Measurements from ENCODE around the gene TP73. TPM values are rescaled to one million over a fixed set of nuclear protein-coding genes. Genes with fewer than 3 reads are reported as not detected.

The TP73 gene
- total RNA-seq, 1 donor from 2014 or later, result 3.6 TPM

DNA sequence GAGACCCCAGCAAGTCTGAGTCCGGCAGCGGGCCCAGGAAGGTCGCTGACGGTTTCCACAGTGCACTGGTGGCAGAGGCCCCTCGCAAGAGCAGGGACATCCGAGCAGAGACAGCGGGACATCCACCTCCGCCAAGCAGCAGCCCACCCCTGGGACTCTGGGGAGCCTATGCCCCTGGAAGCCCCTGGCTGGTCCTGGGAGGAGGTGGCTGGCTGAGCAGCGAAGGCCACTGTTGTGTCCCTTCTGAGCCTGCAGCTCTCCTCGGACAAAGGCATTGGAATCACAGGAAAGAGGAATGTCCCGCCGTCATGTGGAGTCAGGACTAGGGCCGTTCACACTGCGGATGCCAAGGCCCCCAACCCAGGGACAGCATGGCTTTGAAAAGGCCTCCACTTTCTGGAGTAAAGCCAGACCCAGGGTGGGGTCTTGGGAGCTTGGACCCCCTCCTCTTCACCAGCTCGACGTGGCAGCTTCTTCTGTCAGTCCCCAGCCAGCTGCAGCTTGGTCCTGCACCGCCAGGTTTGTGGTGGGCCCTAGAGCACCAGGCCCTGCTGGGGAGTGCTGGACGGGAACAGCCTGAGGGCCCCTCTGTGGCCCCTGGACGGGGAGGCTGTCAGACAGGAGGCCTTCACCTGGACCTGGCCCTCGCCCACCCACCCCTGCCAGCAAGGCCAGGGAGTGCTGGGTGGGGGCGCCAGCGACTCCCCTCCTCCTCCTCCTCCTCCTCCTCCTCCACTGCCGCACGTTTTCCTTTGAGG is 42.4 kb upstream of the TP73 start:
- ATAC-seq, result no peak
- peak overlapping the region; percentile 61 for H3K4me3 ChIP-seq
- H3K4me1 ChIP-seq, result peaks cover 55% of the 10 kb centered on the region
- no peaks in the 10 kb centered on the region for H3K36me3 ChIP-seq
- no peak overlapping the region for H3K27ac ChIP-seq
- DNase-seq, result no peak
- no peaks in the 10 kb centered on the region for H3K9me3 ChIP-seq
- TF ChIP-seq, protein P1, sequence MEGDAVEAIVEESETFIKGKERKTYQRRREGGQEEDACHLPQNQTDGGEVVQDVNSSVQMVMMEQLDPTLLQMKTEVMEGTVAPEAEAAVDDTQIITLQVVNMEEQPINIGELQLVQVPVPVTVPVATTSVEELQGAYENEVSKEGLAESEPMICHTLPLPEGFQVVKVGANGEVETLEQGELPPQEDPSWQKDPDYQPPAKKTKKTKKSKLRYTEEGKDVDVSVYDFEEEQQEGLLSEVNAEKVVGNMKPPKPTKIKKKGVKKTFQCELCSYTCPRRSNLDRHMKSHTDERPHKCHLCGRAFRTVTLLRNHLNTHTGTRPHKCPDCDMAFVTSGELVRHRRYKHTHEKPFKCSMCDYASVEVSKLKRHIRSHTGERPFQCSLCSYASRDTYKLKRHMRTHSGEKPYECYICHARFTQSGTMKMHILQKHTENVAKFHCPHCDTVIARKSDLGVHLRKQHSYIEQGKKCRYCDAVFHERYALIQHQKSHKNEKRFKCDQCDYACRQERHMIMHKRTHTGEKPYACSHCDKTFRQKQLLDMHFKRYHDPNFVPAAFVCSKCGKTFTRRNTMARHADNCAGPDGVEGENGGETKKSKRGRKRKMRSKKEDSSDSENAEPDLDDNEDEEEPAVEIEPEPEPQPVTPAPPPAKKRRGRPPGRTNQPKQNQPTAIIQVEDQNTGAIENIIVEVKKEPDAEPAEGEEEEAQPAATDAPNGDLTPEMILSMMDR (IDR thresholded peaks at IDR 0.05), result no peak
- intact Hi-C loops (cut with DNase I), result no loop called here
- H3K27me3 ChIP-seq (ENCODE audit: low read depth), result peaks cover 23% of the 10 kb centered on the region

DNA sequence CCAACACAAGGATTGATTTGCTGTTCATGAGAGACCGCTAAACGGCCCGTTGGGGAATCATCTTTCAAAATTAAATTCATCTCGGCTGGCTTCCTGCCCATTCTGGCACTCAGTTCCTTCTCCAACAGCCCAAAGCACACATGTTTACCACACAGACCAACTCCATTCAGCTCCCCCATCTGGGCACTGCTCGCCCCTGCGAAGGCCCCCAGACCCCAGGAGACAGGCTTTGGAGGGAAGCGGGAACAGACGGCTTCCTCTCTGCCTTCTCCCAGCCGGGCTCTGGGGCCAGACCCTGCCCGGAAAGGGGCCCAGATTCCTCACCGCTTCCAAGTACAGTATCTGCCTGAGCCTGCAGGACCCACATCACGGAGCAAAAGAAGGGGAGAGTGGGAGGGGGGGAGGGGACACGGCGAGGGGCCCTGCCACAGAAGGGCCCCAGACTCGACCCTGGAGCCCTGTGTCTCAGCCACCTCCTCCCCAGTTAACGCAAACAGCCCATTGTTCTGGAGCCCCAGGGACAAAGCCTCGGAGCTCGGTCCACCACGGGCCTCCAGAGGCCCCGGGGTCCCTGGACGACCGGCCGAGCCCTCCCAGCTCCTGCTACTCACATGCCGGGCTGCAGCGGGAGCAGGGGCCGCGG is 41.7 kb upstream of the TP73 start:
- no peak for ATAC-seq
- Histone ChIP-seq H3K27me3 (ENCODE audit: low read depth) (peaks cover 23% of the 10 kb centered on the region), H3K4me3 (peak overlapping the region; percentile 61), H3K9me3 (no peaks in the 10 kb centered on the region), H3K27ac (no peak overlapping the region), H3K4me1 (peaks cover 62% of the 10 kb centered on the region), H3K36me3 (no peaks in the 10 kb centered on the region)
- intact Hi-C loops (cut with DNase I), result no loop called here
- TF ChIP-seq, protein P1 (IDR thresholded peaks at IDR 0.05), result no peak
- no peak for DNase-seq

DNA sequence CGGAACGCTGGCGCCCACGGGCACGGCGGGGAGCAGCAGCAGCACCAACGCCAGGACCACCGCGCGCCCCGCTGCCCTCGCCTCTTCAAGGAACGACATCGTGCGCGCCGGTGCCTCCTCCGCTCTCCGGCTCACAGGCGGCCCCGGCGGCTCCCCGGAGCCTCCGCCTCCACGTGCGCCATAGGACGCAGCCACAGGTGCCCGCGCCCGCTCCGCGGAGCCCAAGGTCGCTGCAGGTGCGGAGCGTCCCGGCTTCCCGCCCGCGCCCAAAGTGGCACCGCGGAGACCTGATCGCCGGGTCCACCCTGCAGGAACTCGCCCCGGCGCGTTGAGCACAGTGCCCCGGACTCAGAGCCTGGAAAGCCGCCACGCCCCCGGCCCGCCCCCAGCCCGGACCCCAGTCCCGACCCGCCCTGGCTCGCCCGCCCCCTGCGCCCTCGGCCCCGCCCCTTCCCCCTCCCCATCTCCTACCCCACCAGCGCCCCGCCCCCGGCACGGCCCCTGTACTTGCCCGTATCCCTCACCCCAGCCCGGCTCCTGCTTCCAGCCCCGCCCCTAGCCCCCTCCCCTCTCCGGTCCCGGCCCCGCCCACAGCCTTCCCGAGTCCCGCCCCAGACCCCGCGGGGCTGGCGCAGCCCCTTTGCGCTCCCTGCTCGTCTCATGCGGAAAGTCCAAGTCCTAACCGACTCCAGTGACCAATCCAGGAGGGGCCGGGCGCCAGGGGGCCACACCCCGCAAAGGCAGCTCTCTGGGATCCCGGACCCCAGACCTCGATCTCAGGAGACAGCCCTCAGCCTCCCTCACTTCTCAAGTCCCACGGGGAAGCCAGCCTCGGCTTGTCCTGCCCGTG is 40.9 kb upstream of the TP73 start, which contains the start of gene MEGF6:
Gene MEGF6 (minus strand): TSS at position 339 of the 850 bp plus-strand sequence. CDS start 240 bp downstream, at position 99.
- Histone ChIP-seq H3K4me1 (peaks cover 62% of the 10 kb centered on the region), H3K9me3 (no peaks in the 10 kb centered on the region), H3K27me3 (ENCODE audit: low read depth) (peaks cover 23% of the 10 kb centered on the region), H3K36me3 (no peaks in the 10 kb centered on the region), H3K4me3 (peak within 1 kb of the TSS; percentile 61), H3K27ac (peak within 1 kb of the TSS; percentile 14)
- DNase-seq (peak; percentile 85), ATAC-seq (peak; percentile 84 to 85)
- intact Hi-C loops (cut with DNase I), result no loop called here
- TF ChIP-seq, protein P1 (IDR thresholded peaks at IDR 0.05), result no peak

DNA sequence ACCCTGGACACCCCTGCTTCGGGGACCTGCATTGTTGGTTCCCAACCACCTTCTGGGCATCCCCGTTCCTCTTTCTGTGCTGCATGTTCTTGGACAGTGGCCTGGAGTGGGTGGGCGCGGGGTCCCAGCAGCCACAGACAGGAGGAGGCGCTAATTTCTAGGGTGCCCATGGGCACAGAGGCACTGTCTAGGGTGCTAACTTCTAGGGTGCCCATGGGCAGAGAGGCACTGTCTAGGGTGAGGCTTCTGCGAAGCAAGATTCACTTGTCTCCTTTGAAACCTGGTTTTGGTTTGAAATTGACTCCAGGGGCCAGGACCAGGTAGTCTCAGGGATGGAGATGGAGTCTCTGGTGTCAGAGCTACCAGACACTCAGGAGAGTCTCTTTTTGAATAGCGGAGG is 40.2 kb upstream of the TP73 start:
- H3K36me3 ChIP-seq, result no peaks in the 10 kb centered on the region
- peaks cover 23% of the 10 kb centered on the region for H3K27me3 ChIP-seq (ENCODE audit: low read depth)
- H3K9me3 ChIP-seq, result no peaks in the 10 kb centered on the region
- ATAC-seq (no peak), DNase-seq (no peak)
- intact Hi-C loops (cut with DNase I), result no loop called here
- peaks cover 62% of the 10 kb centered on the region for H3K4me1 ChIP-seq
- peak overlapping the region; percentile 14 for H3K27ac ChIP-seq
- peak overlapping the region; percentile 61 for H3K4me3 ChIP-seq
- TF ChIP-seq, protein P1 (IDR thresholded peaks at IDR 0.05), result no peak

Measured in lower lobe of right lung (tissue), 2 donors.